Measurements from ENCODE around the gene ADAMTS18.

The ADAMTS18 gene

GRCh38 chr16:77359065-77359502, 75.8 kb downstream of the ADAMTS18 start:
- Histone ChIP-seq H3K27me3 (no peaks in the 10 kb centered on the region), H3K27ac (no peak overlapping the region), H3K4me3 (ENCODE audit: low read depth in 1 of 2, low read length in 1 of 2) (no peak overlapping the region), H3K4me1 (ENCODE audit: control insufficient read depth in 1 of 2, insufficient read depth in 1 of 2, low read depth in 1 of 2, low read length in 1 of 2) (no peaks in the 10 kb centered on the region), H3K9me3 (no peaks in the 10 kb centered on the region), H3K36me3 (no peaks in the 10 kb centered on the region)
- no peak for TF ChIP-seq CTCF (IDR thresholded peaks at IDR 0.05)

GRCh38 chr16:77353587-77354263, 81.1 kb downstream of the ADAMTS18 start:
- no peak overlapping the region for H3K27ac ChIP-seq
- H3K36me3 ChIP-seq = no peaks in the 10 kb centered on the region

GRCh38 chr16:77344341-77344740, 90.5 kb downstream of the ADAMTS18 start:
- Histone ChIP-seq H3K27ac (no peak overlapping the region), H3K9me3 (no peaks in the 10 kb centered on the region), H3K4me3 (ENCODE audit: low read depth in 1 of 2, low read length in 1 of 2) (no peak overlapping the region), H3K27me3 (no peaks in the 10 kb centered on the region), H3K4me1 (ENCODE audit: control insufficient read depth in 1 of 2, insufficient read depth in 1 of 2, low read depth in 1 of 2, low read length in 1 of 2) (no peaks in the 10 kb centered on the region), H3K36me3 (no peaks in the 10 kb centered on the region)
- no peak for TF ChIP-seq CTCF (IDR thresholded peaks at IDR 0.05)

More at GRCh38 chr16:77353587-77354263, 81.1 kb downstream of the ADAMTS18 start:
- Histone ChIP-seq H3K4me1 (ENCODE audit: control insufficient read depth in 1 of 2, insufficient read depth in 1 of 2, low read depth in 1 of 2, low read length in 1 of 2) (no peaks in the 10 kb centered on the region), H3K4me3 (ENCODE audit: low read depth in 1 of 2, low read length in 1 of 2) (no peak overlapping the region), H3K27me3 (no peaks in the 10 kb centered on the region), H3K9me3 (no peaks in the 10 kb centered on the region)
- no peak for TF ChIP-seq CTCF (IDR thresholded peaks at IDR 0.05)

GRCh38 chr16:77336637-77337036, 98.2 kb downstream of the ADAMTS18 start:
- H3K4me1 ChIP-seq (ENCODE audit: control insufficient read depth in 1 of 2, insufficient read depth in 1 of 2, low read depth in 1 of 2, low read length in 1 of 2) = no peaks in the 10 kb centered on the region
- TF ChIP-seq CTCF (IDR thresholded peaks at IDR 0.05) = no peak

GRCh38 chr16:77335652-77336234, 99.1 kb downstream of the ADAMTS18 start:
- TF ChIP-seq CTCF (IDR thresholded peaks at IDR 0.05) = no peak
- no peaks in the 10 kb centered on the region for H3K27me3 ChIP-seq
- no peak overlapping the region for H3K27ac ChIP-seq
- no peak overlapping the region for H3K4me3 ChIP-seq (ENCODE audit: low read depth in 1 of 2, low read length in 1 of 2)
- H3K4me1 ChIP-seq (ENCODE audit: control insufficient read depth in 1 of 2, insufficient read depth in 1 of 2, low read depth in 1 of 2, low read length in 1 of 2) = no peaks in the 10 kb centered on the region
- H3K36me3 ChIP-seq = no peaks in the 10 kb centered on the region
- H3K9me3 ChIP-seq = no peaks in the 10 kb centered on the region

More at GRCh38 chr16:77336637-77337036, 98.2 kb downstream of the ADAMTS18 start:
- Histone ChIP-seq H3K36me3 (no peaks in the 10 kb centered on the region), H3K27me3 (no peaks in the 10 kb centered on the region), H3K9me3 (no peaks in the 10 kb centered on the region), H3K4me3 (ENCODE audit: low read depth in 1 of 2, low read length in 1 of 2) (no peak overlapping the region), H3K27ac (no peak overlapping the region)

Data from neutrophil (primary cell).